ENCODE measurements around the gene SHKBP1.

SHKBP1 gene

GRCh38 chr19:40547836-40548235, 28.8 kb upstream of the SHKBP1 start:
- no peak for TF ChIP-seq CTCF (IDR thresholded peaks at IDR 0.05; ENCODE audit: low read depth, low read length)
- Histone ChIP-seq H3K27me3 (ENCODE audit: insufficient read depth, low read depth, severe bottlenecking) (no peaks in the 10 kb centered on the region), H3K9me3 (ENCODE audit: severe bottlenecking) (peaks cover 6% of the 10 kb centered on the region), H3K36me3 (peaks cover 29% of the 10 kb centered on the region), H3K27ac (no peak overlapping the region), H3K4me3 (ENCODE audit: low read depth, low read length) (no peak overlapping the region)
- no peak for DNase-seq

- TF ChIP-seq CTCF (IDR thresholded peaks at IDR 0.05; ENCODE audit: low read depth, low read length): peak; percentile 66
- Histone ChIP-seq H3K27me3 (ENCODE audit: insufficient read depth, low read depth, severe bottlenecking) (no peaks in the 10 kb centered on the region), H3K27ac (no peak overlapping the region), H3K9me3 (ENCODE audit: severe bottlenecking) (peaks cover 6% of the 10 kb centered on the region), H3K36me3 (peaks cover 28% of the 10 kb centered on the region), H3K4me3 (ENCODE audit: low read depth, low read length) (peak overlapping the region; percentile 31)
- DNase-seq: peak; percentile 90
Observed at GRCh38 chr19:40549007-40549708, 27.5 kb upstream of the SHKBP1 start.

GRCh38 chr19:40550951-40551350, 25.7 kb upstream of the SHKBP1 start:
- Histone ChIP-seq H3K4me3 (ENCODE audit: low read depth, low read length) (no peak overlapping the region), H3K9me3 (ENCODE audit: severe bottlenecking) (peaks cover 6% of the 10 kb centered on the region), H3K36me3 (peaks cover 24% of the 10 kb centered on the region), H3K27me3 (ENCODE audit: insufficient read depth, low read depth, severe bottlenecking) (no peaks in the 10 kb centered on the region), H3K27ac (no peak overlapping the region)
- no peak for DNase-seq
- no peak for TF ChIP-seq CTCF (IDR thresholded peaks at IDR 0.05; ENCODE audit: low read depth, low read length)

- Histone ChIP-seq H3K9me3 (ENCODE audit: severe bottlenecking) (no peaks in the 10 kb centered on the region), H3K4me3 (ENCODE audit: low read depth, low read length) (no peak overlapping the region), H3K27me3 (ENCODE audit: insufficient read depth, low read depth, severe bottlenecking) (no peaks in the 10 kb centered on the region), H3K27ac (no peak overlapping the region), H3K36me3 (peaks cover 19% of the 10 kb centered on the region)
- no peak for TF ChIP-seq CTCF (IDR thresholded peaks at IDR 0.05; ENCODE audit: low read depth, low read length)
- DNase-seq: no peak
Observed at GRCh38 chr19:40552848-40553247, 23.8 kb upstream of the SHKBP1 start.

- H3K27me3 ChIP-seq (ENCODE audit: insufficient read depth, low read depth, severe bottlenecking): no peaks in the 10 kb centered on the region
- H3K9me3 ChIP-seq (ENCODE audit: severe bottlenecking): no peaks in the 10 kb centered on the region
- H3K27ac ChIP-seq: no peak overlapping the region
- peaks cover 21% of the 10 kb centered on the region for H3K36me3 ChIP-seq
- no peak for DNase-seq
- H3K4me3 ChIP-seq (ENCODE audit: low read depth, low read length): no peak overlapping the region
- no peak for TF ChIP-seq CTCF (IDR thresholded peaks at IDR 0.05; ENCODE audit: low read depth, low read length)
Observed at GRCh38 chr19:40553885-40554857, 22.5 kb upstream of the SHKBP1 start.

Data from WERI-Rb-1 (cell line).